Suprapubic skin (tissue), 3 donors: ENCODE data around the gene ABI3BP.

Experiments
- EP300 ChIP-seq: sonication (generic); formaldehyde crosslinking; IDR thresholded peaks from one replicate; pipeline ENCODE4 v1.6.1; 2017; ENCODE audit warnings: antibody characterized with exemption
- TF ChIP-seq, protein P1 (sequence below), 2 donors: fragments of 200-600 bp in 1 of 2; fragments of 450-650 bp in 1 of 2; sonication (generic) in 1 of 2; IDR thresholded peaks; one replicate each; pipeline ENCODE4 v1.5.1; 2016 to 2019; ENCODE audit warnings: antibody characterized with exemption in 2 of 2, mild to moderate bottlenecking in 1 of 2, moderate library complexity in 1 of 2

DNA sequence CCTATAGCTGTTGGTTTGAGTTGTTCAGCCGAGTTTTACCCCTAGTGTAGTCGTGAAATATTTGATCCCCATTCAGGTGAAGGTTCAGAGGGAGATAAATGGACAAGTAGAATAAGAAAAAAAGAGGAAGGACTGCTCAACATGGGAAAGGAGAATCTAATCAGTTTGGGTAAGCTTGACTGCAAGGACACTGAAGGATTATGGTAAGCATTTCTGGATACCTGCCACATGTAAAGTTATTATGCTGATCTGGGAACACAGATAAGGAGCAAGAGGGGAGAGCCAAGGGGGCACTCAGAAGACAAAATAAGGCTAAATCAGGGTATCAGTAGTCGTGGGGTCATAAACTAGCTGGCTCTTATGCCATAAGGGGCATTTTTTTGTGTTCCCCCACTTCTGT lies 234.1 kb downstream of the ABI3BP start:
- TF ChIP-seq, protein P1, sequence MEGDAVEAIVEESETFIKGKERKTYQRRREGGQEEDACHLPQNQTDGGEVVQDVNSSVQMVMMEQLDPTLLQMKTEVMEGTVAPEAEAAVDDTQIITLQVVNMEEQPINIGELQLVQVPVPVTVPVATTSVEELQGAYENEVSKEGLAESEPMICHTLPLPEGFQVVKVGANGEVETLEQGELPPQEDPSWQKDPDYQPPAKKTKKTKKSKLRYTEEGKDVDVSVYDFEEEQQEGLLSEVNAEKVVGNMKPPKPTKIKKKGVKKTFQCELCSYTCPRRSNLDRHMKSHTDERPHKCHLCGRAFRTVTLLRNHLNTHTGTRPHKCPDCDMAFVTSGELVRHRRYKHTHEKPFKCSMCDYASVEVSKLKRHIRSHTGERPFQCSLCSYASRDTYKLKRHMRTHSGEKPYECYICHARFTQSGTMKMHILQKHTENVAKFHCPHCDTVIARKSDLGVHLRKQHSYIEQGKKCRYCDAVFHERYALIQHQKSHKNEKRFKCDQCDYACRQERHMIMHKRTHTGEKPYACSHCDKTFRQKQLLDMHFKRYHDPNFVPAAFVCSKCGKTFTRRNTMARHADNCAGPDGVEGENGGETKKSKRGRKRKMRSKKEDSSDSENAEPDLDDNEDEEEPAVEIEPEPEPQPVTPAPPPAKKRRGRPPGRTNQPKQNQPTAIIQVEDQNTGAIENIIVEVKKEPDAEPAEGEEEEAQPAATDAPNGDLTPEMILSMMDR (IDR thresholded peaks at IDR 0.05): no peak
- TF ChIP-seq EP300: no peak
